Stimulated activated CD8-positive, alpha-beta memory T cell treated with anti-CD3 and anti-CD28 coated beads, Interleukin-12 subunit alpha, Interleukin-12 subunit beta, amount 100 ng/mL, for 24 hours (primary cell): ENCODE measurements around the gene HOOK2.
"Not testable (repeated sequence)": the region's sequence is repeated elsewhere in the genome, so short reads cannot be mapped to it uniquely, and the experiment has no call there.

Experiments used
- DNase-seq: peaks from one replicate; pipeline ENCODE4 v3.0.0-alpha.2; 2020; ENCODE audit errors: extremely low read depth

Gene HOOK2

DNA sequence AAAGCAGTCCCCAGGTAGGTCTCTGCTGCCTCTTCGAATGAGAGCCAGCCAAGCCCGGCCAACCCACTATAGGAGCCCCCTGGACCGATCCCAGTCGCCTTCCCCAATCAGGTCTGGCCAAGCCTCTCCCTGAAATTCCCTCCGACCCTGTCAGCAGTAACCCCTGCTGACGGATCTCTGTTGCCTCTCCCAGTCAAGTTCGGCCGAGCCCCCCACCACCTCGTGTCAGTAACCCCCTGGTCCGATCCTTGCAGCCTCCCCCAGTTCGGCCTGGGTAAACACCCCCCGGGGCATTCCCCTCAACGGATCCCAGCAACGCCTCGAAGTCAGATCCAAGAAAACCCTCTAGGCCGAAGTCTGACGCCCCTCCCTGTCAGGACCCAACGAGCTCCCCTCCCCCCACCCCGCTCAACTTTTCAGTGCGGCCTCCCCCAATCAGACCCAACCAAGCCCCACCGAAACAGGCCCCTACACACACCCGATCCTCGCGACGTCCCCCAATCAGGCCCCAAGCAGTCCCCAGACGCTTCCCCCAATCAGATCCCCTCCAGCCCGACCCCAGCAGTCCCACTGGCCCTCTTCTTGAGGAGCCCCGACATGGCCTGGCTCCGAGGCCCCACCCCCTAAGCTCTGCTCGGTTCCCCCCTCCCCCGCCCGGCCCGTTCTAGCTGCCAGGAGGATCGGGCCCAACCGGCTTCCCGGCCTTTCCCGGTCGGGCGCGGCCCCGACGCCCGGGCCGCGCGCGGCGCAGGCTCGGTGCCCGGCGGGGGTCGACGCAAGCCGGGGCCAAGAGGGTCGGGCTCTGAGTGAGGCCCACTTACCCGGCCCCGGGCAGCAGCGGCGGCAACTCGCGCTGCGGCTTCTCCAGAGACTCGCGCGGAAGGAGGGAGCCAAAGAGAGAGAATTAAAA is 53.4 kb downstream of the HOOK2 start:
- DNase-seq, result no peak

DNA sequence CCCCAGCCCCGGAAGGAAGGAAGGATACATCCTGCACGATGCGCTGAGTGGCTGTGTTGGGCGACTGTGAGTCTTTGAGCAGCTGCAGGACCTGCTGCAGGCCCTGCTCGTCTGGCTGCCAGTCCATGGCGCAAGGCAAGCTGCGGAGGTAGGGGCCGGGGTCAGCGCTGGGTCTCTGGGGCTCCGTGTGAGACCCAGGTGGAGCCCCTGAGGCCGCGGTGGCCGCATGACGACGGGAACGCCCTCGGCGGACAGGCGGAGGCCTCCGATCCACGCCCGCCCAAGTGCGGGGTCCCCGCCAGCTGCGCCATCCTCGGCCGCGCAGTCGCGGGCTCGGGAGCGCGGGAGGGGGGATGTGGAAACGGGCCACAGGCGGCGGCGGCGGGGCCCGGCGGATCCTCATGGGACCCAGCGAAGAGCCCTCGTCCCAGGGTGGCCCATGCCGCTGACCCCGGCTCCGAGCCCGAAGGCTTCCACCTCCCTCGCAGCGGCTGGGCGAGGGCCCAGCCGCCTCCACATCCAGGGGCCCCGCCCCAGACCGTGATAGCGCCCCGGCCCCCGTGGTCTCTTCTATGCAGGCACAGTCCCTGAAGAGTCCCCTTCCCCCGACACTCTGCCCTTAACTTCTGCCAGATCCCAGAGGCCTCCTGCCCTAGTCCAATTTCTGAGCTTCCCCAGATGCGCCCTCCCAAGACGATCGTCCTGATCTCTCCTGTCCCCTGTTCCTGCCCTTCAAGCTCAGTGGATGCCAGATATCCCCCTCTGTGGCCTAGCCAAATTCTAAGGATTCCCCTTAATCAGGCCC is 54.3 kb downstream of the HOOK2 start:
- DNase-seq, result no peak

DNA sequence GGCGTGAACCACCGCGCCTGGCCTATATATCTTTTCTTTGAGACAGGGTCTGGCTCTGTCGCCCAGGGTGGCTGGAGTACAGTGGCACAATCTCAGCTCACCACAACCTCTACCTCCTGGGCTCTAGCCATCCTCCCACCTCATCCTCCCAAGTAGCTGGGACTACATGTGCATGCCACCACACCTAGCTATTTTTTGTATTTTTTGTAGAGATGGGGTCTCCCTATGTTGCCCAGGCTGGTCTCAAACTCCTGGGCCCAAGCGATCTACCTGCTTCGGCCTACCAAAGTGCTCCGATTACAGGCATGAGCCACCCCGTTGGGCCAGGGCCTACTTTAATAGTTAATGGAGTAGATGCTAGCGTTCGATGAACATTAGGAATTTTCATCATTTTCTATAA is 55.1 kb downstream of the HOOK2 start:
- no peak for DNase-seq

DNA sequence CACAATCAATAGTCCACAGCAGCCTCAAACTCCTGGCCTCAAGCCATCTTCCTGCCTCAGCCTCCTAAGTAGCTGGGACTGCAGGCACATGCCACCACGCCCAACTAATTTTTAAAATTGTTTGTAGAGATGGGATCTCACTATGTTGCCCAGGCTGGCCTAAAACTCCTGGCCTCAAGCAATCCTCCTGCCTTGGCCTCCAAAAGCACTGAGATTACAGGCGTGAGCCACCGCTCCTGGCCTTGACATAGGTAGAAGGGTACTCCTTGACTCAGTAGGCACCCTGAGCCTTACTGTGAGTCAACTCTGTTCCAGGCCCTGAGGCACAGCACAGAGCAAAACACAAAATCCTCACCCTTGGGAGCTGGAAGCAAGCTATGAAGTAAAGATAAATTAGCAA is 59.4 kb downstream of the HOOK2 start:
- no peak for DNase-seq

DNA sequence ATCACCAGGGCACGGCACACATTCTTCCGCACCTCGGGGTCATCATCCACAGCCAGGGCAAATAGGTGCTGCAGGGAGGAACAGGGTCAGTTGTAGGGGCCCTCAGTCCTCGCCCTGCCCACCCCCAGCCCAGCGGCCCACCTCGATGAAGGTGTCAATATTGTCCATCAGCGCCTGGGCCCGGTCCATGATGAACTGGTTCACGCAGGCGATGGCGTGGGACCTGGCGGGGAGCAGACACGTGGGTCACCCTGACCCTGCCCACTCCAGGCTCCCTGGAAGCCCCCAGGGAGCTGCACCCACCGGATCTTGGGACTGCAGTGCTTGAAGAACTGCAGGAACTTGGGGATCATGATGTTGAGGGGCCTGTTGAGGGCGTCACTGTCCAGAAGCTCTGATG is 60.2 kb downstream of the HOOK2 start:
- DNase-seq, result no peak

DNA sequence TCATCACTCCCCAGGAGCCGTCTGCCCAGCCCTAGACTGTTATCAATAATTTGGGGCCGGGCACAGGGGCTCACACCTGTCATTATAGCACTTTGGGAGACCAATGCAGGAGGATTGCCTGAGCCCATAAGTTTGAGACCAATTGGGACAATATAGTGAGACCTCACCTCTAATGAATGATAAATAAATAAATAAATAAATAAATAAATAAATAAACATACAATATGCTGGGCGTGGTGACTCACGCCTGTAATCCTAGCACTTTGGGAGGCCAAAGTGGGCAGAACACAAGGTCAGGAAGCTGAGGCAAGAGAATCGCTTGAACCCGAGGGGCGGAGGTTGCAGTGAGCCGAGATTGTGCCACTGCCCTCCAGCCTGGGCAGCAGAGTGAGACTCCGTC is 62.0 kb downstream of the HOOK2 start:
- DNase-seq, result not testable (repeated sequence)
